ENCODE measurements around the gene SCUBE3. TPM values are rescaled to one million over a fixed set of nuclear protein-coding genes. Genes with fewer than 3 reads are reported as not detected.

Gene SCUBE3
- total RNA-seq, 2 donors from 2014 or later = 0.33 TPM; not detected in 1

DNA sequence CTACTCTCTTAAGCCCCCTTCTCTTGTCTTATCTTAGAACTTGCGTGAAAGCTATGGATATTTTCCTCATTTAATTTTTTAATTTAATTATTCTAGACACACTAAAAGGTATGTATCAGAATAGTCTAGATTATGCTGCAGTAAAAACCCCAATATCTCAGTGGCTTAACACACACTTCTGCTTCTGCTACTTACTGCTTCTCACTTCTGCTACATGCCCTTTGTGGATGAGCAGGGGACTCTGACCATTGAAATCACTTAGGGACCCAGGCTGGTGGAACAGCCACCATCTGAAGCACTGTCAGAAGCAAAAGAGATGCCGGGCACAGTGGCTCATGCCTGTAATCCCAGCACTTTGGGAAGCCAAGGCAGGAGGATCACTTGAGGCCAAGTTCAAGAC lies 27.2 kb upstream of the SCUBE3 start:
- Histone ChIP-seq H3K4me1 (peaks cover 6% of the 10 kb centered on the region), H3K9me3 (no peaks in the 10 kb centered on the region), H3K4me3 (no peak overlapping the region), H3K27me3 (no peaks in the 10 kb centered on the region), H3K36me3 (replicated peaks in 1 of 2; ENCODE audit: insufficient read depth in 1 of 2, low read depth in 2 of 2) (no peaks in the 10 kb centered on the region), H3K27ac (no peak overlapping the region)
- WGBS, 2 donors = 92 to 94% methylated on average over 2 of the region's 2 CpGs
- DNase-seq (no peak), ATAC-seq (no peak)
- TF ChIP-seq, protein P1, sequence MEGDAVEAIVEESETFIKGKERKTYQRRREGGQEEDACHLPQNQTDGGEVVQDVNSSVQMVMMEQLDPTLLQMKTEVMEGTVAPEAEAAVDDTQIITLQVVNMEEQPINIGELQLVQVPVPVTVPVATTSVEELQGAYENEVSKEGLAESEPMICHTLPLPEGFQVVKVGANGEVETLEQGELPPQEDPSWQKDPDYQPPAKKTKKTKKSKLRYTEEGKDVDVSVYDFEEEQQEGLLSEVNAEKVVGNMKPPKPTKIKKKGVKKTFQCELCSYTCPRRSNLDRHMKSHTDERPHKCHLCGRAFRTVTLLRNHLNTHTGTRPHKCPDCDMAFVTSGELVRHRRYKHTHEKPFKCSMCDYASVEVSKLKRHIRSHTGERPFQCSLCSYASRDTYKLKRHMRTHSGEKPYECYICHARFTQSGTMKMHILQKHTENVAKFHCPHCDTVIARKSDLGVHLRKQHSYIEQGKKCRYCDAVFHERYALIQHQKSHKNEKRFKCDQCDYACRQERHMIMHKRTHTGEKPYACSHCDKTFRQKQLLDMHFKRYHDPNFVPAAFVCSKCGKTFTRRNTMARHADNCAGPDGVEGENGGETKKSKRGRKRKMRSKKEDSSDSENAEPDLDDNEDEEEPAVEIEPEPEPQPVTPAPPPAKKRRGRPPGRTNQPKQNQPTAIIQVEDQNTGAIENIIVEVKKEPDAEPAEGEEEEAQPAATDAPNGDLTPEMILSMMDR (IDR thresholded peaks at IDR 0.05) = no peak
- no peak for TF ChIP-seq POLR2A (IDR thresholded peaks at IDR 0.05)
- intact Hi-C loops (cut with DNase I) = no loop called here

DNA sequence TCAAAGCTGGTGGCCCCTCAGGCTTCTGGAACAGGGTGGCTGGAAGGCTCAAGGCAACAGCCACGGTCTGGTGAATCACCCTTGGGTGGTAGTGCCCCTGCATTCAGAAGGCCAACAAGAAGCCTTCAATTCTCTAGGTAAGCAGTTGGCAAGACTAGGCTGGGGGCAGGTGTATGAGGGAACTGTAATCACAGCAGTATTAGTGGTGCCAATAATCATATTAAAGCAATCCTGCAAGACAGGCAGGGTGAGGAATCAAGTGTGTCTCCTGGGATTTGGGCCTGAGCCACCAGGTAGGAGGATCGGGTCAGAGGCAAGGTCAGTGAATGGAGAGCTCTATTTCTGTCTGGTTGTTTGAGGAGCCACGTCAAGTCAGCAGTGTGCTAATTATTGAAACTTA lies 24.9 kb upstream of the SCUBE3 start:
- DNase-seq = no peak
- Histone ChIP-seq H3K36me3 (replicated peaks in 1 of 2; ENCODE audit: insufficient read depth in 1 of 2, low read depth in 2 of 2) (no peaks in the 10 kb centered on the region), H3K27ac (no peak overlapping the region), H3K4me3 (no peak overlapping the region), H3K9me3 (no peaks in the 10 kb centered on the region), H3K4me1 (peaks cover 6% of the 10 kb centered on the region), H3K27me3 (no peaks in the 10 kb centered on the region)
- TF ChIP-seq, protein P1 (IDR thresholded peaks at IDR 0.05) = no peak
- TF ChIP-seq POLR2A (IDR thresholded peaks at IDR 0.05) = no peak
- intact Hi-C loops (cut with DNase I) = no loop called here
- WGBS, 2 donors = 71% methylated on average over 3 of the region's 3 CpGs
- ATAC-seq = no peak

DNA sequence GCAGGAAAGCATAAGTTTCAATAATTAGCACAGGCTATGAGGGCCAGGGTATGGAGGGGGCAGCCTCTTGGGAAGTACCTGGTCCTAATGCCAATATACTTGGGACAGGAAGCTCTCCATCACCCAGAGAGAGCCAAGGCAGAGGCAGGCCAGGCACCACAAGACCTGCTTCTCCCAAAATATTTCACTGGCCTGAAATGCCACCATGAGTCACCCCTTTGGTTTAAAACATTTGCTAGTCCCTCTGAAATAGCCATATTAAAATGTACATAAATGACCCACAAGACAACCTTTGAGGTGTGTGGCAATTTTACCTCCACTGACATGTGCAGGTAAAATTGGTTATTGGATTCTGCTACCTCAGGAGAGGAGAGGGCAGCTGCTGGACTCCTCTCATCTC lies 23.4 kb upstream of the SCUBE3 start:
- intact Hi-C loops (cut with DNase I) = no loop called here
- no peaks in the 10 kb centered on the region for H3K27me3 ChIP-seq

DNA sequence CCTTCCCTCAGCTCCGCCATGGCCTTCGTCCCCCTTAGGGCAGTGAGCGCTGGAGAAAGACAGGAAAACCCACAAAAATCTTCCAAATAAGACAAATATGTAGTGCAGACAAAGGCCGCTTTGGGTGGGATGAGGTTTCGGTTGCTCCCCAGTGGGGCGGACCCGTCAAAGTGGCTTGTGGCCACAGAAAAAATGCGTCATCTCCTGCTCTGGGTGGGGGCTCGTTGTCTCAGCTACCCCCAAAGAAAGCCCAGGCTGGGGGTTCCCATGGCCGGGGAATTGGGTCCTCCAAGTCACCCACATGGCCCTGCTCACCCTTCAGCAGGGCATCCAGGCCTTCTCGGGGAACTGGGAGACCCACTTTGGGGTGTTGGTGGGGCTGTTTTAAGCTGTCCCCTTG lies 21.9 kb upstream of the SCUBE3 start:
- DNase-seq (no peak), ATAC-seq (no peak)
- H3K9me3 ChIP-seq = no peaks in the 10 kb centered on the region
- H3K27ac ChIP-seq = no peak overlapping the region
- no peaks in the 10 kb centered on the region for H3K27me3 ChIP-seq
- H3K4me1 ChIP-seq = no peaks in the 10 kb centered on the region
- TF ChIP-seq, protein P1 (IDR thresholded peaks at IDR 0.05) = no peak
- no peak for TF ChIP-seq POLR2A (IDR thresholded peaks at IDR 0.05)
- H3K36me3 ChIP-seq (replicated peaks in 1 of 2; ENCODE audit: insufficient read depth in 1 of 2, low read depth in 2 of 2) = no peaks in the 10 kb centered on the region
- intact Hi-C loops (cut with DNase I) = no loop called here
- WGBS, 2 donors = 74 to 84% methylated on average over 11 of the region's 11 CpGs
- H3K4me3 ChIP-seq = no peak overlapping the region

More for the DNA sequence above, 23.4 kb upstream of the SCUBE3 start:
- Histone ChIP-seq H3K4me3 (no peak overlapping the region), H3K4me1 (peaks cover under 1% of the 10 kb centered on the region), H3K27ac (no peak overlapping the region), H3K9me3 (no peaks in the 10 kb centered on the region), H3K36me3 (replicated peaks in 1 of 2; ENCODE audit: insufficient read depth in 1 of 2, low read depth in 2 of 2) (no peaks in the 10 kb centered on the region)
- DNase-seq = no peak
- no peak for ATAC-seq
- TF ChIP-seq, protein P1 (IDR thresholded peaks at IDR 0.05) = no peak
- TF ChIP-seq POLR2A (IDR thresholded peaks at IDR 0.05) = no peak

DNA sequence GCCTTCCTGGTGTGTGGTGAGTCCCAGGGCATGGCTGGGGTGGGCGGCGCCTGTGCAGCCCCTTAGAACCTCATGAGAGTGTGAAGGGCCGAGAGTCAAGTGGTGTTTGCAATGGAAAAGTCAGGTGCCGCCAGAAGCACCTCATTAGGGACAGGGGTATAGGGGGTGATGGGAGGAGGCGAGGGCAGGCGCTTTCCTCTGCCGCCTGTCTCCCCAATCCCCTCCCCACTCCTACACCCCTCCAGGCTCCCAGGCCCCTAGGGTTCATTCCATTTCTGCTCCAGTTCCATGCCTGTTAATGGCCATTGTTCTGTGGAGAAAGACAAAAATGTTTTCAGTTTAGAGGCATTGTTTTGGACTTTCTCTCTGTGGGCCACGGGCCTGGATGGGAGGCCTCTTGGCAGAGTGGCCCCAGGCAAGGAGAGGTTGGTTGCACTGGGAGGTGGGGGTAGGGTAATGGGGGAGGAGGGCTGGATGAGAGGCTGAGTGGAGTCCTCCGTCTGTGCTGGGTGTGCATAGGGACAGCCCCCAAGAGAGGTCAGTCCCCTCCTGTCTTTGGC lies 21.4 kb upstream of the SCUBE3 start:
- intact Hi-C loops (cut with DNase I) = no loop called here
- 88 to 90% methylated on average over 9 of the region's 9 CpGs for WGBS, 2 donors
- Histone ChIP-seq H3K27me3 (no peaks in the 10 kb centered on the region), H3K27ac (no peak overlapping the region), H3K4me1 (no peaks in the 10 kb centered on the region), H3K36me3 (replicated peaks in 1 of 2; ENCODE audit: insufficient read depth in 1 of 2, low read depth in 2 of 2) (no peaks in the 10 kb centered on the region), H3K9me3 (no peaks in the 10 kb centered on the region), H3K4me3 (no peak overlapping the region)
- no peak for DNase-seq
- ATAC-seq = no peak
- TF ChIP-seq POLR2A (IDR thresholded peaks at IDR 0.05) = no peak
- TF ChIP-seq, protein P1 (IDR thresholded peaks at IDR 0.05) = no peak

Data from body of pancreas (tissue), 4 donors.